Fibroblast of skin of scalp (primary cell): ENCODE results near the gene PDGFRB. TPM values are rescaled to one million over a fixed set of nuclear protein-coding genes. Genes with fewer than 3 reads are reported as not detected.

ENCODE experiments used
- DNase-seq: peaks from one replicate; pipeline ENCODE4 v3.0.0-alpha.2; 2013
- polyA plus RNA-seq, 2 experiments: library from polyadenylated mRNA; unstranded; fragments of 120-200 nt; gene quantifications; one replicate each; pipeline ENCODE4 v1.2.1, GENCODE V29; 2013; ENCODE audit not compliant: insufficient read length in 2 of 2

Gene PDGFRB
- 443 TPM for polyA plus RNA-seq (2013, experiment 1 of 2; ENCODE audit: insufficient read length)
- 433 TPM for polyA plus RNA-seq (2013, experiment 2 of 2; ENCODE audit: insufficient read length)

- peak; percentile 97 for DNase-seq
Observed at GRCh38 chr5:150155258-150156026, at the start of gene PDGFRB. TSS of gene PDGFRB (minus strand) at chr5:150155845. CDS start at chr5:150137047, 18,798 bp downstream.

GRCh38 chr5:150204590-150204960 lies 48.9 kb upstream of the PDGFRB start:
- no peak for DNase-seq

- DNase-seq, result no peak
Observed at GRCh38 chr5:150203832-150204589, 48.4 kb upstream of the PDGFRB start.

- no peak for DNase-seq
Observed at GRCh38 chr5:150202501-150202900, 46.9 kb upstream of the PDGFRB start.

DNA sequence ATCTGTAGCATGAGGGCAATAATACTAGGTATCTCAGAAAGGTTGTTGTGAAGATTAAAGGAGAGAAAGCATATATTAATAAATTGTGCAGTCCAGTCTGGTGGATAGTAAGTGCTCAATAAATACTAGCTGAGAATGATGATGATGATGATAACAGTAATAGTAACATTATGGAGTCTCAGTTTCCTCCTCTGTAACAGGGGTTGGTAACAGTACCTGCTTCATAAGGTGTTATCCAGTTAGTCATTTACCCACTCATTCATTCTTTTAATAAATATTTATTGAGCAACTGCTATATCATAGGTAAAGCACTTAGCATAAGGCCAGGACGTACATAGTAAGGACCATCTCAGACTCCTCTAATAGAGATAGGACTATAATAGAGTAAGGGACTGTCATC lies 41.8 kb upstream of the PDGFRB start:
- DNase-seq, result no peak

- DNase-seq, result no peak
Observed at GRCh38 chr5:150196986-150197385, 41.3 kb upstream of the PDGFRB start.

DNA sequence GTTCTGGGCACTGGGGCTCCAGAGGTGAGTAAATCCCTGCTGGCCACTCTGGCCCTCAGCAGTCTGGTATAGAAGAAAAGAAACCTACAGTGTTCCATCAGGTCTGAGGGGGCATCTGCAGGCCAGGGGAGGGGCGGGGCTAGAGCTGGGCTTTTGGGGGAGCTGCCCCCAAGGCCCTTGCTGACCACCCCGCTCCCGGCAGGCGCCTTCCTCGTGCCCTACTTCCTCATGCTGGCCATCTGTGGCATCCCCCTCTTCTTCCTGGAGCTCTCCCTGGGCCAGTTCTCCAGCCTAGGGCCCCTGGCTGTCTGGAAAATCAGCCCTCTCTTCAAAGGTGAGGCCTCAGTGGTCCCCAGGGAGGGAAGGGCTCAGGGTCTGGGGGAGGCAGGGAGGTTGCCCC lies 40.9 kb upstream of the PDGFRB start:
- DNase-seq, result no peak

- no peak for DNase-seq
Observed at GRCh38 chr5:150195736-150196485, 40.3 kb upstream of the PDGFRB start.

DNA sequence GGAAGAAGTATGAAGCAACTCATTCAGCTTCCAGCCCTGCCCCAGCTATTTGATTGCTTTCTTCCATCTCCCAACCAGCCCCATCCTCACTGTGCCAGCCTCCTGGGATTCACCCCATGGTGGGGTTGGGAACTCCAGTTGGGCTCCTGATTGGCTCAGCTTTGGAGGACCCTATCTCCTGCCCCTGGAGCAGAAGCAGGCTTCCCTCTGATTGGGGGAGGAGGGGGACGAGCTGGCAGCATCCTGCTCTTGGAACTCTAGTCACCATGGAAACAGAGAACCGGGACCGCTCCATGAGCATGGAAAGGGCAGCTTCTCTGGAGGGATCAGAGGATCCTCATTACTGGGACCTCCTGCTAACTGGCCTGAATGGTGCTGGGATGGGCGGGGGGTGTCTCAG lies 36.8 kb upstream of the PDGFRB start:
- no peak for DNase-seq

DNA sequence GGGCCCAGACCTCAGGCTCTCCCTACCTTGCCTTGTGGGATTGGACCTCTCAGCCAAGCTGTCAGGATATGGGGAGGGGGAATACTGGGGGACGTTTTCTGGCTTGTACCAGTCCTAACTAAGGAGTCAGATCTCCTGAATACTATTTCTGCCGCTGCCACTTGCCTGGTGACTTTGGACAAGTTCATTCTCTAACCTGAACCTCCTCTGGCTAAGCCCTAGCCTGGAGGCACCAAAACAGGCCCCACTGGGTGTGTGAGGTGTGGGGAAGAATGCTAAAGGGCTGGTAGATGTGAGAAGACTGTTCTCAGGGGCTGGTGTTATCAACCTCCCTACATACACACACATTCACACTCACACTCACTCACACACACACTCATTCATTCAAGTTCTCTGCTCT lies 35.3 kb upstream of the PDGFRB start:
- no peak for DNase-seq

- DNase-seq, result no peak
Observed at GRCh38 chr5:150190503-150190979, 34.9 kb upstream of the PDGFRB start.

- DNase-seq, result no peak
Observed at GRCh38 chr5:150189728-150190502, 34.3 kb upstream of the PDGFRB start, which contains the start of gene SLC6A7. TSS of gene SLC6A7 (plus strand) at chr5:150190062. CDS start at chr5:150190328, 266 bp downstream.

DNA sequence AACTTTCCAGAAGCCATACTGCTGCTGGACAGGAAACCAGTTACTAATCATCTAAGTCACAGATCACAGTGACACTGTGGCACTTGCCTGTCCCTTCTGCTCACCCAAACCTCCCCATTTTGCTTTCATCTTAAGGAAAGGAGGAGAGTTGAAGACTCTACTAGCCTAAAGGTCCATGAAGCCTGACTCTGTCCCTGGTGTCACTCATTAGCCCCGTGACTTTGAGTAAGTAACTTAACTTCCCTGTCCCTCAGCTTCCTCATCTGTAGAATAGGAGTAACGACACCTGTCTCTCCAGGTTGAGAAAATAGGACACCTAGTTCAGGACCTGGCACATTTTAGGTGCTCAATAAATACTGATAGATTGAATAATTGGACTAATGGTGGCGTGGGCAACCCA lies 33.7 kb upstream of the PDGFRB start:
- no peak for DNase-seq

GRCh38 chr5:150188146-150188842 lies 32.6 kb upstream of the PDGFRB start:
- DNase-seq, result no peak

DNA sequence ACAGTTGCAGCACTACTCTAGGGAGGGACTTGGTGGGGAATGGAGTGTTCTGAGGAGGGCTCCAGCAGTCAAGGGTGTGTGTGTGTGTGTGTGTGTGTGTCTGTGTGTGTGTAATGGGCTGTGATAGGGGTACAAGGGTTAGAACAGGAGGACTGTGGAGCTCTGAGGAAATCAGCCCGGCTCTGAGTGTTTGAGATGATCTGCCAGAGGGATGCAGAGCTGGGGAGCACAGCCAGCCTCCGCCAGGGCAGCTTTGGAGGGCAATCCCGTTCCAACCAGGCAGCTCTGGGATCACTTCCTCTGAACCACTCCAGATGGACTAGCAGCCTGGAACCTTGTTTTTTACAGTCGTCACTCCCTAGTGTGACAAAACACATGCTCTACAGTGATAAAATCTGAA lies 31.3 kb upstream of the PDGFRB start:
- no peak for DNase-seq

- DNase-seq, result no peak
Observed at GRCh38 chr5:150186137-150186536, 30.5 kb upstream of the PDGFRB start.

- no peak for DNase-seq
Observed at GRCh38 chr5:150184990-150185912, 29.6 kb upstream of the PDGFRB start.

DNA sequence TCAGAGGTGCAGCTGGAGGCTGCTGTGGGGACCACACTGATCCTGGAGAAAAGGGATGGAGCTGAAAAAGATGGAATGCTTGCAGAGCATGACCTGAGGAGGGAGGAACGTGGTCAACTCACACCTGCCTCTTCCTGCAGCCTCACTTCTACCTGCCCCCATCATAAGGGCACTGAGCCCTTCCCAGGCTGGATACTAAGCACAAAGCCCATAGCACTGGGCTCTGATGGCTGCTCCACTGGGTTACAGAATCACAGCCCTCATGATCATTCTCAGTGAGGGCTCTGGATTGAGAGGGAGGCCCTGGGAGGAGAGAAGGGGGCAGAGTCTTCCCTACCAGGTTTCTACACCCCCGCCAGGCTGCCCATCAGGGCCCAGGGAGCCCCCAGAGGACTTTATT lies 28.4 kb upstream of the PDGFRB start:
- DNase-seq, result no peak

DNA sequence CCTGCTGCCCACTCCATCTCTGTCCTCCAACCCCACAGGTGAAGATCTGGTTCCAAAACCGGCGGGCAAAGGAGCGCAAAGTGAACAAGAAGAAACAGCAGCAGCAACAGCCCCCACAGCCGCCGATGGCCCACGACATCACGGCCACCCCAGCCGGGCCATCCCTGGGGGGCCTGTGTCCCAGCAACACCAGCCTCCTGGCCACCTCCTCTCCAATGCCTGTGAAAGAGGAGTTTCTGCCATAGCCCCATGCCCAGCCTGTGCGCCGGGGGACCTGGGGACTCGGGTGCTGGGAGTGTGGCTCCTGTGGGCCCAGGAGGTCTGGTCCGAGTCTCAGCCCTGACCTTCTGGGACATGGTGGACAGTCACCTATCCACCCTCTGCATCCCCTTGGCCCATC lies 27.8 kb upstream of the PDGFRB start:
- no peak for DNase-seq

GRCh38 chr5:150182774-150183173 lies 27.1 kb upstream of the PDGFRB start:
- DNase-seq, result no peak
